Choroid plexus epithelial cell (primary cell): ENCODE data around the gene TMEM109.

Source experiments
- DNase-seq: peaks from one replicate; pipeline ENCODE4 v3.0.0-alpha.2; 2010; ENCODE audit warnings: low read depth
- H3K4me3 ChIP-seq: 2 replicates; pipeline ENCODE4 v1.5.1; 2011; ENCODE audit warnings: low read depth, mild to moderate bottlenecking, control low read depth, low read length, moderate library complexity
- TF ChIP-seq, protein P1 (sequence below): conservative IDR thresholded peaks from 2 replicates; pipeline ENCODE4 v1.5.1; 2011; ENCODE audit warnings: low read depth, mild to moderate bottlenecking, control low read depth, inconsistent platforms, low read length, moderate library complexity

Gene TMEM109

DNA sequence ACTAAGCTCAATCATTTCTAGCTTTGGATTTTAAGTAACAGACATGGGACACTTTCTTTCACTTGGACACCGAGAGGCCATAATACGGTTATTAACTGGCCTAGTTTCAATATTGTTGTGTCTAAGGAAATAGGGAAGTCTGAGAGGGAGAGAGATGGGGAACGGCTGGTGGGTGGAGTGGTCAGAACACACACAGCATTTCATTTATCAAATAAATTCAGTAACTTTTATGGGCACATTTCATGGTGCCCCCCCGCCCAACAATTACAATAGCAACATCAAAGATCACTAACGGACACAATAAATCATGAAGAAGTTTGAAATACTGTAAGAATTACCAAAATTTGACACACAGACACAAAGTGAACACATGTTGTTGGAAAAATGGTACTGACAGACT is 18.3 kb upstream of the TMEM109 start:
- TF ChIP-seq, protein P1, sequence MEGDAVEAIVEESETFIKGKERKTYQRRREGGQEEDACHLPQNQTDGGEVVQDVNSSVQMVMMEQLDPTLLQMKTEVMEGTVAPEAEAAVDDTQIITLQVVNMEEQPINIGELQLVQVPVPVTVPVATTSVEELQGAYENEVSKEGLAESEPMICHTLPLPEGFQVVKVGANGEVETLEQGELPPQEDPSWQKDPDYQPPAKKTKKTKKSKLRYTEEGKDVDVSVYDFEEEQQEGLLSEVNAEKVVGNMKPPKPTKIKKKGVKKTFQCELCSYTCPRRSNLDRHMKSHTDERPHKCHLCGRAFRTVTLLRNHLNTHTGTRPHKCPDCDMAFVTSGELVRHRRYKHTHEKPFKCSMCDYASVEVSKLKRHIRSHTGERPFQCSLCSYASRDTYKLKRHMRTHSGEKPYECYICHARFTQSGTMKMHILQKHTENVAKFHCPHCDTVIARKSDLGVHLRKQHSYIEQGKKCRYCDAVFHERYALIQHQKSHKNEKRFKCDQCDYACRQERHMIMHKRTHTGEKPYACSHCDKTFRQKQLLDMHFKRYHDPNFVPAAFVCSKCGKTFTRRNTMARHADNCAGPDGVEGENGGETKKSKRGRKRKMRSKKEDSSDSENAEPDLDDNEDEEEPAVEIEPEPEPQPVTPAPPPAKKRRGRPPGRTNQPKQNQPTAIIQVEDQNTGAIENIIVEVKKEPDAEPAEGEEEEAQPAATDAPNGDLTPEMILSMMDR = no peak
- no peak for DNase-seq

DNA sequence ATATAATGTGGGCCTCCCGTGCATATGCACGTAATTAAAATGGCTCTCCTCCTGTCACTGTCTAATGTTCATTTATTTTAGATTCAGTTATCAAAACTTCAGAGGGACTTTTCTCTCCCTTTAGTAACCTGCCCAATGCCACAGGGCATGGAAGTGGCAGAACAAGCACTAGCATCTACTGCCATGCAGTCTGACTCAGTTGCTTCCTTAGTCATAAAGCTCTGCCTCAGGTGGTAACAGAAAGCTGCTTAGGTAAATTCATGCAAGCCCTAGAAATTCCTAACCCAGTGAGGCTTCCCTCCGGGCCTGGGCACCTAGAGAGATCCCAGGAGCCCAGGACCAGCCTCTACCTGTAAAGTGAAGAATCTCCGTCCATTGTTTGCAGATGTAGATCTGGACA is 16.5 kb upstream of the TMEM109 start:
- DNase-seq = no peak
- no peak overlapping the region for H3K4me3 ChIP-seq
- TF ChIP-seq, protein P1 = no peak

More for the DNA sequence above, 18.3 kb upstream of the TMEM109 start:
- H3K4me3 ChIP-seq = no peak overlapping the region

DNA sequence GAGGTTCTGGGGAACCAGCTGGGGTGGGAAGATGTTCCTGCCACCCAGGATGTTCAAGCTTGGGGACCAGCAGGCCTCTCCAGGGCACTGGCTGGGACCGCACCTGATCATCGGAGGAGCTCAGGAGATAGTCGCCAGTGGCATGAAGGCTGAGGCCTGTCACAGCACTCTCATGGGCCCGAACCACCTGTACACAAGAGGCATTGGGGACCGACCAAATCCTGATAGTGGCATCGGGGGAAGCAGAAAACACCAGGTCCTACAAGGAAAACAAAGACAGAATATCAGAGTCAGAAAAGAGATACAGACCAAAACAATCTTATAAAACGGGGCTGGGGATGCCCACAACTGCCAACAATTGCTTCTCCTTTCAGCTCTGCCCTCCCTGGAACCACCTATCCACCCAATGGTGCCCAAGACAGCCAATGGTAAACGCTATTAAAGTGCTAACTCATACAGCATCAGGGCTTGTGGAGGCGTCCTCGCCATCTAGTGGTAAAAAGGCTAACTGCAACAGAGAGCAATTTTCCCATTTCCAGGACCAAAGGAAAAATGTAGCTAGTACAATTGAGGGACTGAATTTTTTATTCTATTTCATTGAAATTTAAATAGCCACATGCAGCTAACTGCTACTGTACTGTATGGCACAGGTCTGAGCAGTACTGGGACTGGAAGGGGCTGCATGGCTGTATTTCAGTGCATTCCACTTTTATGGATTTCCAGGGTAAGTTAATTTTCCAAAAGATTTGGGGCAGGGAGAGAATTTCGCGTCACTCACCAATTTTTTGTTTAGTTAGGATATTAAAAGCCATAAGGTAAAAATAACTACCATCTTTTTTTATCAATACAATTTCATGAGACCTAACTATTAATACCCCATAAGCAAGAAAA is 14.7 kb upstream of the TMEM109 start:
- TF ChIP-seq, protein P1 = peak; percentile 99
- peak; percentile 83 for DNase-seq
- no peak overlapping the region for H3K4me3 ChIP-seq

DNA sequence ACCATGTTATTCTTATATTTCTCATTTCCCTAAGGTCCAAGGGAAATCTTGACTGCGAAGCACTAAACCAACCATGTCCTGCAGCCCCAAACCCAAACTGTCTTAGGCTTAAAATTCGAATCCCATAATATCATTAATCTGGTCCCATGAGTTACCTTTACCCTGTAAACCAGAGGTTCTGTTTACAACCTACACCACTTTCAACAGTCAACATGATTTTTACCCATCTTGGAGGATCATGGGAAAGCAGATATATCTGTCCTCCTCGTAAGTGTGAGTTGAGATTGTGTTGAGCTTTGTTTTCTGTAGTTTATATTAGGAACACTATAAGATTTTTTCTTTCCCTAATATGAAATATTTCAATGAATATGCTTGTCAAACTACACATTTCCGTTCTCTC is 14.0 kb upstream of the TMEM109 start:
- TF ChIP-seq, protein P1 = no peak
- H3K4me3 ChIP-seq = no peak overlapping the region
- DNase-seq = no peak

DNA sequence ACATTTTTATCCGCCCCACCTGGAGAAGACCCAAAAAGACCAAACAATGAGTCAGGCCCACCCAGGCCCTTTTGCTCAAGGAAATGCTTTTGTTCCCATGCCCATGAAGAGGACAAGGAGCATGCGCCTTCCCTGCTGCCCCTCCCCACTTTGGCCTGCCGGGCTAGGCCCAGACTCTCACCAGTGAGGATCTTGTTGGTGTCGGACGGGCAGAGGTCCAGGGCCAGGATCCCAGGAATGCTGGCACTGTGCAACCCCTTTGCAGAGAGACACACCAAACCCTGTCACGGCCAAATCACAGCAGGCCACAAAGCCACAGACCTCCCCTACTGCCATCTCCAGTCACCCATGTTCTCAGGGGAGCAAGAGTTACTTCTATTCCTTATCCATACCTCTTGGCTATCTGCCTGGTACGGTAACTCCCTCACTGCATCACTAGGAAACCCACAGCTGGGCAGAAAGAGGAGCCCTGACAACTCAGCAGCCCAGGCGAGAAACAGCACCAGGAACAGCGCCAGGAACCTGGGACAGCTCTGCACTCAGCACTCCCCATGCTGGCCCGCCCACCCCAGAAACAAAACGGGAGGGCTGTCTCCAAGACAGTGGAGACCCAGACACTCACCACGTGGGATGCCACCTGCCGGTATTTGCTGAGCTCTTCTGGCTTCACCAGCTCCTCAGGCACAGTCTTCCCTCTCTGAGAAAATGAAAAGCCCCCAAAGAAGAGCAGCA is 13.1 kb upstream of the TMEM109 start:
- TF ChIP-seq, protein P1 = no peak
- DNase-seq = no peak
- no peak overlapping the region for H3K4me3 ChIP-seq

DNA sequence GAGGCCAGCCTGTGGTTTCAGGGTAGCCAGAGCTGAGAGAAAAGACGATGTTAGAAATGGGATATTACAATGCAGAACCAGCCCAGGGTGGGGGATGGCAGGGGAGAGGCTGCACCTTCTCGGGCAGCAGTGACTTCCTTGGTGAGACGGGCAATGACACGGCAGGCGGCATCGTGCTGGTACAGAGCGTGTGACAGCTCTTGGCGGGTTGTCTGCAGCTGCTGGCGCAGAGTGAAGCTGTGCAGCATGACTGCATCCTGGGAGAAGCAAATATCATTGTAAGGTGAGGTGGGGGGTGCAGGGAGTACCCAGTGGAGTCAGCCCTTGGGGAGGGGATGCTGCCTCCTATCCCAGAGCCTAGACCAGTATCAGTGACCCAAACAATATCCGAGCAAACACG is 11.3 kb upstream of the TMEM109 start:
- no peak overlapping the region for H3K4me3 ChIP-seq
- no peak for DNase-seq
- TF ChIP-seq, protein P1 = no peak

DNA sequence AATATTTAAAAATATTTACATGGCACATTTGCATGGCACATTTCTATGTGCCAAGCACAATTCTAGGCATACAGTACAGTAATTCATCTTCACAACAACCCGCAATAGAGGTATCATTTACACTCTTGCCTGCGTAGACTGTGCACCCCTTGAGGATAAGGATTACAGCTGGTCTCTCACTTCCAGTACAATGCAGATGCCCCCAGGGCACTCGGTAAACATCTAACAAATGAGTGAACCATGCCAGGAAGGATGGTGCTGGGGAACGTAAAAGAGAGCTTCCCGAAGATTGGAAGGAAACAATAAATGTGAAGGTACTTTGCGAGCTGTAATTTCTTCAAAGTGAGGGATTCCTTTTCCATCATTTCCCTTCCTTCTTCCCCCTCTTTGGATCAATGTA is 8.9 kb upstream of the TMEM109 start:
- TF ChIP-seq, protein P1 = no peak
- DNase-seq = no peak
- H3K4me3 ChIP-seq = peak overlapping the region; percentile 90
